Esophagus squamous epithelium (tissue), 5 donors: Measurements from ENCODE around the gene SAPCD1. TPM values are rescaled to one million over a fixed set of nuclear protein-coding genes. Genes with fewer than 3 reads are reported as not detected.

Source experiments
- DNase-seq: peaks from one replicate; lab custom pipeline; 2025; lab: John Stamatoyannopoulos, UW
- H3K27ac ChIP-seq, 4 donors: fragments of 200-600 bp; sonication (generic); one replicate each; pipeline ENCODE4 v1.5.1; 2016 to 2019; ENCODE audit warnings: mild to moderate bottlenecking in 1 of 4
- H3K27me3 ChIP-seq, 4 donors: fragments of 200-600 bp; sonication (generic); 1 replicate in 3 of 4; 2 replicates in 1 of 4; pipeline versions ENCODE4 v1.5.1 to v1.6.0; 2017 to 2021; ENCODE audit warnings: antibody characterized with exemption in 1 of 4
- H3K36me3 ChIP-seq, 3 donors: fragments of 200-600 bp; sonication (generic); one replicate each; pipeline ENCODE4 v1.5.1; 2016 to 2019
- H3K4me1 ChIP-seq, 3 donors: fragments of 200-600 bp; sonication (generic); one replicate each; pipeline ENCODE4 v1.5.1; 2017 to 2019
- H3K4me3 ChIP-seq, 4 donors: fragments of 200-600 bp; sonication (generic); 1 replicate in 3 of 4; 2 replicates in 1 of 4; pipeline ENCODE4 v1.5.1; 2016 to 2019; ENCODE audit warnings: mild to moderate bottlenecking in 2 of 4, moderate library complexity in 1 of 4
- H3K9me3 ChIP-seq, 3 donors: fragments of 200-600 bp; sonication (generic); one replicate each; pipeline ENCODE4 v1.5.1; 2016 to 2019
- CTCF ChIP-seq, 6 experiments: fragments of 450-650 bp in 4 of 6; fragments of 200-600 bp in 2 of 6; sonication (generic) in 2 of 6; IDR thresholded peaks; one replicate each; pipeline ENCODE4 v1.5.1; 2016 to 2019; ENCODE audit warnings: antibody characterized with exemption in 6 of 6, mild to moderate bottlenecking in 4 of 6, moderate library complexity in 4 of 6
- POLR2A ChIP-seq, 4 donors: fragments of 450-650 bp; IDR thresholded peaks; one replicate each; pipeline ENCODE4 v1.6.1; 2017; ENCODE audit warnings: antibody characterized with exemption in 4 of 4, mild to moderate bottlenecking in 4 of 4, moderate library complexity in 3 of 4
- WGBS, 2 donors: methylation state at CpG; one replicate each; pipeline ENCODE4 v1.1.5; 2018; 5-methylcytosine and 5-hydroxymethylcytosine counted together
- intact Hi-C: fragments of 100-400 bp; cut with DNase I; formaldehyde crosslinking; loops from one replicate; pipeline ENCODE4 v1.15.0; 2022
- total RNA-seq, 4 donors: library from RNA; depleted of rRNA; stranded (reverse); fragments of >200 nt; gene quantifications; one replicate each; pipeline ENCODE4 v1.1.0, GENCODE V29; 2016
- donor health status: DM: yes; HTN: yes; CAD: no.

SAPCD1 gene
- total RNA-seq, 4 donors from 2014 or later = 0.45 to 2.9 (median 1.1) TPM

DNA sequence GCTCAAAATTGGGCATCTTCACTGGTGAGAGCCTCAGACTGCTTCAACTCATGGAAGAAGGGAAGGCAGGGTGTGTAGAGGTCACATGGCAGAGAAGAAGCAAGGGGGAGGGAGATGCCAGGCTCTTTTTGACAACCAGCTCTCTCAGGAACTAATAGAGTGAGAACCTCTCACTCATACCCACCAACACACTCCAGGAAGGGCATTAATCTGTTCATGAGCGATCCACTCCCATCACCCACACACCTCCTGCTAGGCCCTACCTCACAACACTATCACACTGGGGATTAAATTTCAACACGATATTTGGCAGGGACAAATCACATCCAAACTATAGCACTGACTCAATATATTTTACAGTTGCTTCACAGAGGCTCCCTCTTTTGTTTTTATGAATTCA, 20.6 kb upstream of the SAPCD1 start:
- Histone ChIP-seq H3K9me3 (no peaks in the 10 kb centered on the region), H3K27me3 (no peaks in the 10 kb centered on the region), H3K4me1 (peaks cover 23 to 39% (median 32%) of the 10 kb centered on the region in 3 donors), H3K4me3 (no peak overlapping the region), H3K27ac (no peak overlapping the region), H3K36me3 (peaks cover 0 to under 1% (median 0%) of the 10 kb centered on the region in 3 donors)
- DNase-seq = no peak
- intact Hi-C loops = no loop called here
- WGBS, 2 donors = 67 to 68% methylated on average over 2 of the region's 2 CpGs
- no peak for TF ChIP-seq POLR2A (IDR thresholded peaks at IDR 0.05)

GRCh38 chr6:31742894-31743293, 19.6 kb upstream of the SAPCD1 start:
- Histone ChIP-seq H3K4me3 (no peak overlapping the region), H3K27ac (no peak overlapping the region), H3K4me1 (peaks cover 14 to 28% (median 23%) of the 10 kb centered on the region in 3 donors), H3K9me3 (no peaks in the 10 kb centered on the region), H3K36me3 (peaks cover 0 to 11% (median 0%) of the 10 kb centered on the region in 3 donors), H3K27me3 (no peaks in the 10 kb centered on the region)
- intact Hi-C loops = no loop called here
- WGBS, 2 donors = 67 to 69% methylated on average over 3 of the region's 3 CpGs
- TF ChIP-seq POLR2A (IDR thresholded peaks at IDR 0.05) = no peak
- no peak for TF ChIP-seq CTCF (IDR thresholded peaks at IDR 0.05)
- no peak for DNase-seq

GRCh38 chr6:31744422-31744821, 18.0 kb upstream of the SAPCD1 start:
- Histone ChIP-seq H3K9me3 (no peaks in the 10 kb centered on the region), H3K36me3 (peaks cover 0 to 11% (median 0%) of the 10 kb centered on the region in 3 donors), H3K27me3 (no peaks in the 10 kb centered on the region), H3K4me3 (no peak overlapping the region), H3K27ac (no peak overlapping the region), H3K4me1 (peaks cover 0 to 13% (median 9%) of the 10 kb centered on the region in 3 donors)
- no peak for TF ChIP-seq CTCF (IDR thresholded peaks at IDR 0.05)
- no peak for TF ChIP-seq POLR2A (IDR thresholded peaks at IDR 0.05)
- 48 to 57% methylated on average over 1 of the region's 1 CpG for WGBS, 2 donors
- no peak for DNase-seq
- intact Hi-C loops = no loop called here

DNA sequence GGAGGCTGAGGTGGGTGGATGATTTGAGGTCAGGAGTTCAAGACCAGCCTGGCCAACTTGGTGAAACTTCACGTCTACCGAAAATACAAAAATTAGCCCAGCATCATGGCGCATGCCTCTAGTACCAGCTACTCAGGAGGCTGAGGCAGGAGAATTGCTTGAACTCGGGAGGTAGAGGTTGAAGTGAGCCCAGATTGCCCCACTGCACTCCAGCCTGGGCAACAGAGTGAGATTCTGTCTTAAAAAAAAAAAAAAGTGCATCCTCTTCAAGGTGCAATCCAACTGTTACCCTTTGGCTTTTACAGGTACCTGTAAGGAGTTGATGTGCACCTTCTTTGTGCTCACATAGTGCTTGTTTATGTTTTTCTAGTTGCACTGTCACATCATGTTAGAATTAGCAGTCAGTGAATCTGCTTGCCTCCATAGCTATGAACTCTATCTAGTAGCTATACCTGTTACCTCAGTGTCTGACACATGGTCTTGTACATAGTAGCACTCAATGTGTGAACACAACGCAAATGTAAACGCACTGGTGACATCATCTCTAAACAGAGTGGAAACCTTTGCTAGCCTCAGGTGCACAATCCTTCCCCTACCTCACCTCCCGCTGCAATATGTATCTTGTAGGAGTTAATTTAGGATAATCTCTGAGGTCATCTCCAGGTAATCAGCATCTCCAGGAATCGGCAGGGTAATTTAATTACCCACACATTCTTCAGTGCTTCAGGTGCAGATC, 13.0 kb upstream of the SAPCD1 start:
- no peak for DNase-seq
- Histone ChIP-seq H3K4me3 (no peak overlapping the region), H3K4me1 (no peaks in the 10 kb centered on the region), H3K36me3 (peaks cover 0 to 11% (median 0%) of the 10 kb centered on the region in 3 donors), H3K9me3 (no peaks in the 10 kb centered on the region), H3K27ac (no peak overlapping the region), H3K27me3 (no peaks in the 10 kb centered on the region)
- WGBS, 2 donors = 88 to 90% methylated on average over 5 to 8 of the region's 8 CpGs
- intact Hi-C loops = no loop called here
- no peak for TF ChIP-seq POLR2A (IDR thresholded peaks at IDR 0.05)
- no peak for TF ChIP-seq CTCF (IDR thresholded peaks at IDR 0.05)

- H3K9me3 ChIP-seq = no peaks in the 10 kb centered on the region
- no peaks in the 10 kb centered on the region for H3K27me3 ChIP-seq
- H3K27ac ChIP-seq = no peak overlapping the region
- H3K4me3 ChIP-seq = no peak overlapping the region
- WGBS, 2 donors = 88 to 91% methylated on average over 7 of the region's 7 CpGs
- no peaks in the 10 kb centered on the region for H3K4me1 ChIP-seq
- H3K36me3 ChIP-seq = peaks cover 0 to 11% (median 0%) of the 10 kb centered on the region in 3 donors
- TF ChIP-seq CTCF (IDR thresholded peaks at IDR 0.05) (no peak), POLR2A (IDR thresholded peaks at IDR 0.05) (no peak)
- intact Hi-C loops = no loop called here
- DNase-seq = no peak
These were observed 11.9 kb upstream of the SAPCD1 start for GRCh38 chr6:31750411-31751022.
